ENCODE data around the gene HCRTR2.
"Not testable (repeated sequence)": the region's sequence is repeated elsewhere in the genome, so short reads cannot be mapped to it uniquely, and the experiment has no call there.

Gene HCRTR2

DNA sequence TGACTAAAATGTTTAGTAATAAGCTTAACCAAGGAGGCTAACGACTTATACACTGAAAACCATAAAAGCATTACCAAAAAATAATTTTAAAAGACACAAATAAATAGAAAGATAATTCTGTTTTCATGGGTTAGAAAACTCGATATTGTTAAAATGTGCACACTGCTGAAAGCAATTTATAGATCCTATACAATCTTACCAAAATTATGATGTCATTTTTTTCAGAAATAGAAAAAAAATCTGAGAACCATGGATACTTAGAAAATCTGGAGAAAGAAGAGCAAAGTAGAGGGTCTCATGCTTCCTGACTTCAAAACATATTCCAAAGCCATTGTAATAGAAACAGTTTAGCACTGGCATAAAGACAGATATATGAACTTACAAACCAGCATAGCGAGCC lies 46.6 kb downstream of the HCRTR2 start:
- DNase-seq, result no peak

DNA sequence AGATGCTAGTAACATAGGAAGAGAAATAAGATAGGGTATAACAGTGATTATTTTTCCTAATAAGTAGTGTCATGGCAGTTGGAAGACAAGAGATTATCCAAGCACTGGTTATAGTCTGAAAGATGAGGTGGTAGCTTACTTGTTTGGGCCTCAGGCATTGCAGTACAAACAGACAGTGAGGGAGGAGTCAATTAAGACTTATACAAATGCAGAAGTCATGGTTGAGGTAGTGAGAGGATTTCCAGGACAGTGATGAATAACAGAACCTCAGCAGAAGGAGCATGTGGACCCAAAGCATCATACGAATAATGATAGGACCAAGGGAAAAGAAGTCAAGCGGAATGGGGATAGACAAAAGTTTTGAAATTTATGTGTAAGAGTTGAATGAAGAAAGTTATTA lies 53.5 kb downstream of the HCRTR2 start:
- no peak for DNase-seq

DNA sequence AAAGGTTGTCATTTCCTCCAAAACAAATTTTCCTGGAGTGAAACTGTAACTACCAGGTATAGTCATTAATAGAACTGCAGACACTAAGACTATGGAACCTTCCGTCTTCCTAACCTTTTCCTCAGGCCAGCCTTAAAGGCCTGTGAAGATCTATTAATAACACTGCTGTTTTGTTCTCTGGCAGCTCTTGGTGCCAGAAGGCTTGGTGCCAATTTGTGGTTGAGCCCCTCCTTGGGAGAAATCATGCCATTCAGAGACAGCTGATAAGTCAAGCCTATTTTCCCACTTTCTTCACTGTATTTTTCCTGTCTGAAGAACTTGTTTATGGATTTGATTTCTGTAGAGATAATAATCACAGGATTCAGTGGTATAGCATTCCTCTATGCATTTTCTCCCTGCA lies 64.8 kb downstream of the HCRTR2 start:
- peak; percentile 85 to 89 for DNase-seq

DNA sequence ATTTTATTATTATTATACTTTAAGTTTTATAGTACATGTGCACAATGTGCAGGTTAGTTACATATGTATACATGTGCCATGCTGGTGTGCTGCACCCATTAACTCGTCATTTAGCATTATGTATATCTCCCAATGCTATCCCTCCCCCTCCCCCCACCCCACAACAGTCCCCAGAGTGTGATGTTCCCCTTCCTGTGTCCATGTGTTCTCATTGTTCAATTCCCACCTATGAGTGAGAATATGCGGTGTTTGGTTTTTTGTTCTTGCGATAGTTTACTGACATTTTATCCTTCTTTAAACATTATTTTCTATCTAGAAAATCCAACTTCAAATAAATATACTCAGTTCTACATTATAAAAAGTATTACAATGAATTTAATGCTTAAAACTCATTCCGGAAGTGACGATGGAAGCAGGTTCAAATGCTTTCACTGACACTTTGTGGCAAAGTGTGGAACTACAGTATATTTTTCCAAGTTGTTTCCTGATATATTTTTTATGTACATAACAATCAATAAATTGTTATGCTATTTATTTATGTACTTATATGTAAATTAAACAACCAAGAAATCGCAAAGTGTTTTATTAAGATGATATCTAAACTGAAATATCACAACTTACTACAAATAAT lies 66.8 kb downstream of the HCRTR2 start:
- DNase-seq, result peak; percentile 32 to 61

DNA sequence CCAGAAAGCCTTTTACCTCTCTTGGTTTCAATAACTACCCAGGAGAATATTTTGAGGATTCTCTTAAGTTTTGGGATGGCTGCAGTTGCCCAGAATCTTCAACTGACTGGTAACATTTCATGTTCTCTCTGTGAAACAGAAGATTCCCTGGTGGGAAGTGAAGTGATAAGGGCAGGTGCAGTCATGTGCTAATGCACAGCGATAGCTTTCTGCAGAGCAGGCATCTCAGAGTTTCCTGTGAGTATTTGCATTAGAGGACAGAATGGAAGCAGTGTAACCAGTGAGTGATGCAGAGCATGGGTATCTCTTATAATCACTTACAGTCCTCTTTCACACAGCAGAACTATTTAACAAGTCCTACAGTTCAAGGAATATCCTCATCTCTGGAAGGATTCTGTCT lies 76.1 kb downstream of the HCRTR2 start:
- no peak for DNase-seq

DNA sequence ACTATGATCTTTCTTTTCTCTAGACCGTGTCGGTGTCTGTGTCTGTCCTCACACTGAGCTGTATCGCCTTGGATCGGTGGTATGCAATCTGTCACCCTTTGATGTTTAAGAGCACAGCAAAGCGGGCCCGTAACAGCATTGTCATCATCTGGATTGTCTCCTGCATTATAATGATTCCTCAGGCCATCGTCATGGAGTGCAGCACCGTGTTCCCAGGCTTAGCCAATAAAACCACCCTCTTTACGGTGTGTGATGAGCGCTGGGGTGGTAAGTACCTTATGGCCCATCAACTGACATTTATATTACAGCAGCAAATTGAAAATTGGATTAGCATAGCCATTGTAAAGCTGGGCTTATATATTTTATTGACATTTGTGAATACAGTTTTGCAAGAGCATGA lies 80.8 kb downstream of the HCRTR2 start:
- DNase-seq, result no peak

DNA sequence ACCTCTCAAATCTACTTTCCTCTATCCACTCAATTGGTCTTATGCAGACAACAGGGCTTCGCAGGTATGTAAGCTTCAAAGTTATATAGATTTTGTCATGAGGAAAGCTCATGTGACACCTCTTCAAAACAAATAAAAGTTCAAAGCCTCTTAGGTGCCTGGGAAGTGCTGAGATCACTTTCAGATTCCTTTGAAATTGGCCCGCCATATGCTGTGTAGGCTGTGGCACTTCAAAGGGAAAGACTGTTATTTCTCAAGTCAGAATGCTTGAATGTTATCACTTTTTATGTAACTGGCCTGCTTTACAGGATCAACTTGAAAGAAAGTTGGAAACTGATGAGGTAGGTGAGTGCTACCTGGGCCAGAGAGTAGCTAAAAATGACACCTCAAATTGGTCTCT lies 85.9 kb downstream of the HCRTR2 start:
- DNase-seq, result no peak

DNA sequence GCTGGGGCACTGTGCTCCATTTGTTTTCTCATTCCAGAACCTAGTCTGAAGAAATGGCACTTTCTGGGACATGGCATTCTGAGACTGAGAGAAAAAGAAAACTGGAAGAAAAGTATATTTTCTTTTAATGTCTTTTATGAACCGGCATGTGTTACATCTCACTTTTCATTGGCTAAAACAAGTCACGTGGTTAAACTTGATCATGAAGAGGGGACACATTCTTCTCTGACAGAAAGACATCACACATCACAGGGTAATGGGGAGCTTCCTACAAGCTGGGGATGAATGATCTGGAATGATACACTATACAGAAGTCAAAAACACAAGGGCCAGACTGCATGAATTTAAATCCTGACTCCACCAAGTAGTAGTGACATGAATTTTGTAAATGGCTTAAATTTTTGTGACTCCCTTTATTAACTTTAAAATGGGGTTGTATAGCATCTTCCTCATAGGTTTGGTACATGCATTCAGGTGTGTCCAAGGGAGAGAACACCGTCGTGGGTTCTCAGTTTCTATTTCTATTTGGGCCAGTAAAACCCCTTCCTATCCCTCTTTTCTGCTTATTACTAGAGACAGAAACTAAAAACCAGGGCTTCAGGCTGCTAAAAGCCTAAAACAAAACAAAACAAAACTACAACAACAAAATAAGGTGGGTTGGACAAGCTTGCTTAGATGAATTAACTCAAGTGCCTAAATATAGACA lies 91.2 kb downstream of the HCRTR2 start:
- no peak for DNase-seq

DNA sequence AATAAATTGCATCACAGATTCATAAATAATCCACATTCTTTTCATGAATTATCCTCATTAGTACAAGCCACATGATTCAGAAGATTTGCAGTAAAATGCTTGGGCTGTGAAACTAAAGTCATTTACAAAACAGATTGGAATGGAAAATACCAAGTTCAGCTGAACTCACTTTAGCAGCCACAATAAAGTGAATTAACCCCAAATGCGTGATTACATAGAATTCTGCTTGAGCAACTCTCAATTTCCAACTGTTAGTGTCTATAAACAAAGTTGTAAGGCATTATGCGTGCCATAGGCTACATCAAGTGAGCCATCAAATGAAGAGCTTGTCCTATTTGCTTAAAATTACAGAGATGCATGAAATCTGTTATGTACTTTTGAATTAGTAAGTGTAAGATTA lies 92.6 kb downstream of the HCRTR2 start:
- no peak for DNase-seq

DNA sequence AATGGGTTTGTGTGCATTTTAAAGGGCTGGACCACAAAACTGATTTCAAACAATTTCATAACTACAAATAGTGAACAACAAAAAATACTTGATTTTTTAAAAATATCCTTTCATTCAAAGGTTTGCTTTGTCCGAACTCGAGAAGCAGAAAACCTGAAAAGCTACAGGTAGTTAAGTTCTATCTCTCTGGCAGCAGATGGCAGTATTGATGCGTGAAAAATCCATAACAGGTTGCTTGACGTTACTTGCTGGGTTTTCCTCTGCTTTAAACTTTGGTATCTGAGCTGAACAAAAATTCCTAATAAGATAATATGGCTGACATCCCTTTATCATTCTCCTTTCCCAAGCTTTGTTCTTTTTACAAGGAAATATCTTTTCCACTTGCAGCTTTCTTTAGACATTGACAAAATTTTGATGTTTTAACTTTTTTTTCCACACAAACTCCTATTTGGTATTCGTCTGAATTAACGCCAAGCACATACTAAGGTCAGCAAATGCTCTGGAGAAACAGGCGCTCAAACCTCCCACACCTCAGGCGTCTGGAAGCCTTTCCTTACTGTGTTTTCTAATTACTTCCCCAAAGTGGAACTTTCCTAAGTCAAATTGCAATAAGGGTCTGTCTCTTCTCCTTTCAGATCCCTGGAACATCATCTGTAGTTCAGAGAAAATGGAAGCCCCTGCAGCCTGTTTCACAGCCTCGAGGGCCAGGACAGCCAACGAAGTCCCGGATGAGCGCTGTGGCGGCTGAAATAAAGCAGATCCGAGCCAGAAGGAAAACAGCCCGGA lies 102.6 kb downstream of the HCRTR2 start:
- peak; percentile 46 to 86 for DNase-seq

DNA sequence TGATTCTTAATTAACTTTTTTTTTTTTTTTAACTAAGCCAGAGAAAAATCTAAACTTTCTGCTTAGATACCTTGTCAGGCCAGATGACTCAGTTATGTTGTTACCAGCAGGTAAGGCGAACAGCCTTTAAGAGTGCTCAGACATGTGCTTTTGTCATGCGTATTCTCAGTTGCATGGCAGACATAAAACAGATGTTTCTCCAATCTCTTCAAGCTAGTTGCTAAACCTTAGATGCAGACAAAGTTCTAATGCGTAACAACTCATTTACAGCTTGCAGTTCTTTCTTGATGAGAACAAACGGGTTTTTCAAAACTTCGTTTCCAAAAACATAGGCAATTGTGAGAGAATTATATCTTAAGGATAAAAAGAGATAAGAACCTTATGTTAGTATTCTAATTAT lies 103.3 kb downstream of the HCRTR2 start:
- DNase-seq, result no peak

DNA sequence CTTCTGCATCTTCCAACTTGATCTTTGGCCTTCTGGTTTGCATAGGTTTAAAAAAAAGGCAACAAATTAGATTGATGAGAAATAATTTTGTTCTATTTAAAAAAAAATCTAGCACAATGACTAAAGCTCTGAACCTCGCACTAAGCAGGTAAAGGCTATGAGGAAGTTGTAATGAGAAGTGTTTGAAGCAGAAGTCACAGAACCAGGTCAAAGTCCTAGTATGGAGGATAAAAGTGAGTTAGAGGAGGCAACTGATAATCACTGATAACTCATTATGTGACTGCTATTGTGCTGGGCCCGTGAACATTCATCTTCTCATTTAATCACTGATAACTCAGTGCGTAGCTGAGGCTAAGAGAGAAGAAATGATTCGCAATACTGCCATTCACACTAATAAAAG lies 106.9 kb downstream of the HCRTR2 start:
- DNase-seq, result no peak

DNA sequence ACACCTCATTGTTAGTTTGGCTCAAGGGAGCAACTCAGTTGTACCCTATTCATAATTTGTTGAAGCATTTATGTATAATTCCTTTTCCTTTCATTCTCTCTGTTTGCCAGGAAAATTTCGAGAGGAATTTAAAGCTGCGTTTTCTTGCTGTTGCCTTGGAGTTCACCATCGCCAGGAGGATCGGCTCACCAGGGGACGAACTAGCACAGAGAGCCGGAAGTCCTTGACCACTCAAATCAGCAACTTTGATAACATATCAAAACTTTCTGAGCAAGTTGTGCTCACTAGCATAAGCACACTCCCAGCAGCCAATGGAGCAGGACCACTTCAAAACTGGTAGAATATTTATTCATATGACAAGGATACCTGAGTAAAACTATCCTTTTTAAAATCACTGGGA lies 107.8 kb downstream of the HCRTR2 start:
- no peak for DNase-seq

DNA sequence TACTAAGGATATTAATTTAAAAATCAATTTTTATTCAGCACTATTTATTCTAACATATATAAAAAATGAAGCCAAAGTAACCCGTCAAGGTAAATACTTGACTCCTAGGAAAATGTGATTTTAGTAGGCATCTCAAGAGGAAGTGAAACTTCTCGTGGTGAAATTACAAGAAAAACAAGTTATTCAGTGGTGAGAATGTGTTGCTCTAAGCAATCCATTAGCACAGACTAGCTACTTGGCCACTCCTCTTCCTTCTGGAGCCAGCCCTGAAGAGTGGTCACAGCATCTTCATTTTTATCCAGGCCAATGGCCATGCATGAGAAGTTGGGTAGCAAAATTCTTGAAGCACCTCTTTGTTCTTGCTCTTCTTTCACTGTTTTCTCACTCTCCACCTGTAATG lies 112.5 kb downstream of the HCRTR2 start:
- no peak for DNase-seq

DNA sequence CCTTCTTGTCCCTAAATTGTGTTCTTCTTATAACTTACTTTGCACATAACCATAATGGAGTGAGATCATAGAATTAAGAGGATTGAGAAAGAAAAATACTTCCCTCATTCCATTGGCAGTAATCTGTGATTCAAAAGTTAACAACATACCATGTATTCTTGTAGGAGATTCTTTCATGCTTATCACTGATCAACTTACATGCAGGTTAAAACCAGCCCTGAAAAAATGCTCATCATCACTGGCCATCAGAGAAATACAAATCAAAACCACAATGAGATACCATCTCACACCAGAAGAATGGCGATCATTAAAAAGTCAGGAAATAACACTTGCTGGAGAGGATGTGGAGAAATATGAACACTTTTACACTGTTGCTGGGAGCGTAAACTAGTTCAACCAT lies 116.4 kb downstream of the HCRTR2 start:
- DNase-seq, result no peak

DNA sequence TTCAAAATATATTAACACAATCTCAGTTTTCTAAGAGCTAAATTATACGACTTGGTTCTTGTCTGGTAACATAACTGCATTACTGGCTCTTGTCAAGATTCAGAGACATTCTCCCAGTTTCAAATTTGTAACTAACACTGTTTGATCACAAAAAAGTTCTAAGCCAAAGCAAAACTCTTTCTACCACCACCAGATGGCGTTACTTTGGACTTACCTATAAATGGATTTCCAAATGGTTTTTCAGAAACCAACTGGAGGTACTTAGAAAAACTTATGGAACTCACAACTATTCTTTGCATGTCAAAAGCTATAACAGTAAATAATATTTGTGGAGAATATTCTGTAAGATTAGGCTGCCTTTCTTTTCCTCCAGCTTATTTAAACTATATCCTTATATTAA lies 118.8 kb downstream of the HCRTR2 start:
- no peak for DNase-seq

DNA sequence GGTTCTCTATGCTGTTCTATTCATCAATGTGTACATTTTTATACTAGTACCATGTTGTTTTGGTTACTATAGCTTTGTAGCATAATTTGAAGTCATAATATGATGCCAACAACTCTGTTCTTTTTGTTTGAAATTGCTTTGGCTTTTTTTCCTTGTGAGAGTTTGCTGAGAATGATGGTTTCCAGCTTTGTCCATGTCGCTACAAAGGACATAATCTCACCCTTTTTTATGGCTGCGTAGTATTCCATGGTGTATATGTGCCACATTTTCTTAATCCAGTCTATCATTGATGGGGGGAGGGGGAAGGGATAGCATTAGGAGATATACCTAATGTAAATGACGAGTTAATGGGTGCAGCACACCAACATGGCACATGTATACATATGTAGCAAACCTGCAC lies 122.9 kb downstream of the HCRTR2 start:
- DNase-seq, result not testable (repeated sequence)

DNA sequence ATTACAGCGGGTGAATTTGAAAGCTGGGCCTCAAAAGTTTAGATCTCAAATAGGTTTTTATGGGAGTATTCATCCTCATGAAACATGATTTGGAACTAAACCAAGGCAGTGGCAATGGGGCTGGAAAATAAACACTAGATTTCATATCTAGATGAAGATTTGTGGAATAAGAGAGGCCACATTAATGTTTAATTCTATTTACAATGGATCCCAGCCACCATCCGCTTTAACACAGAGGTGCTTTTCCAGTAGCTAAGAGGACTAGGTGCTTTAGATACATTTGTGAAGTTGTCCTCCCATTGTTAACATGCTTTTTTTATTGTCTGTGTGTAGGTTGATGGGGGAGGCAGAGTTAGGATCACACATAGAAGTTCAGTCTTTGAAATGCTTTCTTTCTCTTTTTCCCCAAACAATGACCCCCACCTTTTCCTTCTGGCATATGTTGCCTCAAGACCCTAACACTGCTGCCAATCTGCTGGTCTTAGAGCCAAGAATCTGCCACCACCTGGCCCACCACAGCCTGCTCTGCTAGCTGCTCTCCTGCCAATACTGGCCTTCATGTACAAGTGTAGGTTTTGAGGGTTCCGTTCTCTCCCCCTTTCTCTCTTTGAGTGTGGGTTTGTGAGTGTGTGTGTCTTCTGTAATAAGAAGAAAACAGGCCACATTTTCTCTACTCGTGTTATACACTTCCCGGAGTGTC lies 125.1 kb downstream of the HCRTR2 start:
- DNase-seq, result peak; percentile 61 to 91

DNA sequence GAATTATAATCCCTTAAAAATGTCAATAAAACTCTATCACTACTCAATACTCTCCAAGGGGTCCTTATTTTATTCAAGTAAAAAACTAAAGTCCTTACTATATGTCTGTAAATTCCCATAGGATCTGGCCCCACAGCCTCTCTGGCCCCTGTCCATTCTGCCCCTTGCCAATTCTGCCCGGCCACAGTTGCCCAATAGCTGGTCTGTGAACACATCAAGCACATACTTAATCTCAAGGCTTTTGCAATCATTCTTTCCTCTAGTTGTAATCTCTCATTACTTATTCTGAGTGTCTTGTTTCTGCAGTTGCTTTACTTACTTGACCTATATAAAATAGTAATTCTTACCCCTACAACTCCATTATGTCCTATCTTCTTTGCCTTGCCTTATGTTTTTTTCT lies 130.4 kb downstream of the HCRTR2 start:
- DNase-seq, result no peak

DNA sequence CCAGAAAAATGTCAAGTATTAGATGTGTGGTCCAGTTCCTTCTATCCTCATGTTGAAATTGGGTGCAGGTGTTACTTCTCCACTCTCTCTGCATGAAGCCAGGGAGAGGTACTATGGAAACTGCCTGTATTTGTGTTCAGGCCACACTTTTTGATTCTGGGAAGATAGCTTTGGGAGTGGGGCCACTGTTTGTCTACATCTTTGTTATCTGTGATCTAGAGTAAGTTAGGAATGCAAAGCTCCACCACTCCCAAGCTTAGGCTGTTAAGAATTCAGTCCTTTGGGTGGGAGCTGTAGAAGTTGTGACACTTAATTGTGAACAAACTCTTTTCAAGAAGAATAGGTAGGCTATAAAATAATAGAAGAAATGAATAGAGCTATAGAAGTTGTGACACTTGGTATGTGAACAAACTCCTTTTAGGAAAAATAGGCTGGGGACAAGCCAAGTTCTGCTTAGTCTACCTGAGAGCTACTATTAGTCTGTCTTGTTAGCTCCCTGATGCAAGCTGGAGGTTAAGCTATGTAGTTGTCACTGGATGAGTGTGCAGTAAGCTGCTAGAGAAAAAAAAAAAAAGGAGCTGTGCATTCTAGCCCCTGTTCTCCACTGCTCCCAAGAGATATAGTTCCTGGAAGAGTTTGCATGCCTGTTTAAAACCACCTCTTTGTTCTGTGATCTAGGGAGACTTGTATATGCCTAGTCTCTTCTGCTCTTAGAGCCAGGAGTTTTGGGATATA lies 145.8 kb downstream of the HCRTR2 start:
- DNase-seq, result no peak

DNA sequence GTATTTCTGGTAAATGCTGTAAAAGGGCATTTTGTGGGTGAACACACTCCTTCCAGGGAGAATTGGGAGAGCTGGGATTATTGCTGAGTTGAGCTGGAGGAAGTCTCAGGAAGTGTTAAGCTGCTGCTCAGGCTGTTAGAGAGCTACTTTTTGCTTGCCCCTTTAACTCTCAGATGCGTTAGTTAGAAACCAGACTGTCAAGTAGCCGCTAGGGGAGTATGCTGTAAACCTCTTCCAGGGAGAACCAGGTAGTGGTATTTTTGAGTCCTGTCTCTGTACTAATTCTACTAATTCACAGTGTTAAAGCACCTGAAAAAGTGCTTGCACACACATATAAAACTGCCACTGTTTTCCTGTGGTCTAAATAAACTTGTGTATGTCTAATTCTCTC lies 146.4 kb downstream of the HCRTR2 start:
- DNase-seq, result no peak

DNA sequence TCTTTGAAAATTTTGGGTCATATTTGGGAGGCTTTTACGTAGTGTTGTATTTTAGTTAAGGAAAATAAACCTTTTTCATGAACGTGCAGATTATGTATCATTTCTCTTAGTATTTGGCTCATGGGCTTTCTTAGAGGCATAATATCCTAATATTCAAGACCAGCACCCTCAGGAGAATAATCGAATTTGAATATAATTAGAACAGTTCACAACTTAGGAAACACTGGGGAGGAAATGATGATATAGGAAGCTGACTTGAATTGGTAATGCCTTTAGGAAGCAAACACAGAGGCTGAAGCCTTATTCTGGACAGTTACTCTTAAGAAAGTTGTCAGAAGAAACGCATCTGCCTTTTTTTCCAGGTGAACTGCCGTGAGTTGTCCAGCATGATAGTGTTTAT lies 152.9 kb downstream of the HCRTR2 start, which contains the start of gene GFRAL:
TSS of gene GFRAL (plus strand) at position 301 of the 400 bp plus-strand sequence. CDS start at position 387, 86 bp downstream.
- DNase-seq, result no peak

Measured in NCI-H446 (cell line).